Esophagus muscularis mucosa (tissue), 4 donors: ENCODE data around the gene B4GALT5. TPM values are rescaled to one million over a fixed set of nuclear protein-coding genes. Genes with fewer than 3 reads are reported as not detected.

Experiments used
- DNase-seq: peaks from one replicate; pipeline ENCODE4 v3.0.0-alpha.2; 2017; ENCODE audit errors: extremely low spot score
- H3K27ac ChIP-seq, 4 donors: fragments of 200-600 bp; sonication (generic); replicated peaks in 1 of 4; 1 replicate in 3 of 4; 2 replicates in 1 of 4; pipeline ENCODE4 v1.5.1; 2016 to 2019; ENCODE audit warnings: mild to moderate bottlenecking in 1 of 4
- H3K27me3 ChIP-seq, 4 donors: fragments of 200-600 bp; sonication (generic); one replicate each; pipeline versions ENCODE4 v1.5.1 to v1.6.0; 2016 to 2019
- H3K36me3 ChIP-seq, 4 donors: fragments of 200-600 bp; sonication (generic); one replicate each; pipeline ENCODE4 v1.5.1; 2016 to 2019
- H3K4me1 ChIP-seq, 4 donors: fragments of 200-600 bp; sonication (generic); one replicate each; pipeline ENCODE4 v1.5.1; 2016 to 2019
- H3K4me3 ChIP-seq, 4 donors: fragments of 200-600 bp; sonication (generic); 1 replicate in 2 of 4; 2 replicates in 2 of 4; pipeline ENCODE4 v1.5.1; 2016 to 2019; ENCODE audit warnings: mild to moderate bottlenecking in 4 of 4, moderate library complexity in 1 of 4
- H3K9me3 ChIP-seq, 4 donors: fragments of 200-600 bp; sonication (generic); 1 replicate in 3 of 4; 2 replicates in 1 of 4; pipeline ENCODE4 v1.5.1; 2016 to 2019
- EP300 ChIP-seq: sonication (generic); formaldehyde crosslinking; IDR thresholded peaks from one replicate; pipeline ENCODE4 v1.6.1; 2017; ENCODE audit warnings: antibody characterized with exemption
- POLR2A ChIP-seq: fragments of 450-650 bp; IDR thresholded peaks from one replicate; pipeline ENCODE4 v1.6.1; 2017; ENCODE audit warnings: antibody characterized with exemption, moderate library complexity, mild to moderate bottlenecking, low read depth
- POLR2AphosphoS5 ChIP-seq, 2 donors: sonication (generic); formaldehyde crosslinking; IDR thresholded peaks; one replicate each; pipeline ENCODE4 v1.6.1; 2017; ENCODE audit warnings: antibody characterized with exemption in 2 of 2
- WGBS: methylation state at CpG from one replicate; pipeline ENCODE4 v1.1.5; 2018; 5-methylcytosine and 5-hydroxymethylcytosine counted together
- intact Hi-C: fragments of 100-400 bp; cut with DNase I; formaldehyde crosslinking; loops from one replicate; pipeline ENCODE4 v1.15.1; 2023
- total RNA-seq, 4 donors: library from RNA; depleted of rRNA; stranded (reverse); fragments of >200 nt; gene quantifications; one replicate each; pipeline versions ENCODE4 v1.1.0 to v1.2.1, GENCODE V29; 2016
- TF ChIP-seq, protein P1 (sequence below), 3 experiments: fragments of 200-600 bp in 2 of 3; fragments of 450-650 bp in 1 of 3; sonication (generic) in 2 of 3; IDR thresholded peaks; one replicate each; pipeline ENCODE4 v1.5.1; 2017 to 2019; ENCODE audit warnings: antibody characterized with exemption in 3 of 3, mild to moderate bottlenecking in 2 of 3, moderate library complexity in 1 of 3

B4GALT5 gene
- total RNA-seq, 4 donors from 2014 or later: 23.3 to 51.2 (median 37.1) TPM

DNA sequence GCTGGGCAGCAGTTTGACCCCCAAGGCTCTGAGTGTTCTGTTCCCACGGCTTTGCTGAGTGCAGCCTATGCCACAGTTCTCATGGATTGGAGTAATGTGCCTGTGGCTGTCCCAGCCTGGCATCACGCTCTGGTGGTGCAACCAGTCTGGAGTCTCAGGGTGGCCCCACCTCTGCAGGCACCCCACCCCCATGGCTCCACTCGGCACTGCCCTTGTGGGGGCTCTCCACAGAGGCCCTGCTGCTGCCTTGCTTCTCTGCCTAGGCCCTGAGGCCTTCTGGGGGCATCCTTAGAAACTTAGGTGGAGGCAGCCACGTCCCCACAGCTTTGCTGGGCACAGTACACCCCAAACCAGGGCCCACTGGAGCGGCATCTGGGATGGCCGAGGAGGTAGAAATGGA is 25.4 kb upstream of the B4GALT5 start:
- no peak for DNase-seq
- Histone ChIP-seq H3K4me1 (no peaks in the 10 kb centered on the region), H3K27ac (no peak overlapping the region), H3K36me3 (no peaks in the 10 kb centered on the region), H3K27me3 (no peaks in the 10 kb centered on the region), H3K9me3 (no peaks in the 10 kb centered on the region), H3K4me3 (no peak overlapping the region)
- no peak for TF ChIP-seq POLR2AphosphoS5 (IDR thresholded peaks at IDR 0.05)
- TF ChIP-seq, protein P1, sequence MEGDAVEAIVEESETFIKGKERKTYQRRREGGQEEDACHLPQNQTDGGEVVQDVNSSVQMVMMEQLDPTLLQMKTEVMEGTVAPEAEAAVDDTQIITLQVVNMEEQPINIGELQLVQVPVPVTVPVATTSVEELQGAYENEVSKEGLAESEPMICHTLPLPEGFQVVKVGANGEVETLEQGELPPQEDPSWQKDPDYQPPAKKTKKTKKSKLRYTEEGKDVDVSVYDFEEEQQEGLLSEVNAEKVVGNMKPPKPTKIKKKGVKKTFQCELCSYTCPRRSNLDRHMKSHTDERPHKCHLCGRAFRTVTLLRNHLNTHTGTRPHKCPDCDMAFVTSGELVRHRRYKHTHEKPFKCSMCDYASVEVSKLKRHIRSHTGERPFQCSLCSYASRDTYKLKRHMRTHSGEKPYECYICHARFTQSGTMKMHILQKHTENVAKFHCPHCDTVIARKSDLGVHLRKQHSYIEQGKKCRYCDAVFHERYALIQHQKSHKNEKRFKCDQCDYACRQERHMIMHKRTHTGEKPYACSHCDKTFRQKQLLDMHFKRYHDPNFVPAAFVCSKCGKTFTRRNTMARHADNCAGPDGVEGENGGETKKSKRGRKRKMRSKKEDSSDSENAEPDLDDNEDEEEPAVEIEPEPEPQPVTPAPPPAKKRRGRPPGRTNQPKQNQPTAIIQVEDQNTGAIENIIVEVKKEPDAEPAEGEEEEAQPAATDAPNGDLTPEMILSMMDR (IDR thresholded peaks at IDR 0.05): no peak
- no peak for TF ChIP-seq EP300
- TF ChIP-seq POLR2A: no peak
- 76% methylated on average over 5 of the region's 6 CpGs for WGBS
- intact Hi-C loops: no loop called here

DNA sequence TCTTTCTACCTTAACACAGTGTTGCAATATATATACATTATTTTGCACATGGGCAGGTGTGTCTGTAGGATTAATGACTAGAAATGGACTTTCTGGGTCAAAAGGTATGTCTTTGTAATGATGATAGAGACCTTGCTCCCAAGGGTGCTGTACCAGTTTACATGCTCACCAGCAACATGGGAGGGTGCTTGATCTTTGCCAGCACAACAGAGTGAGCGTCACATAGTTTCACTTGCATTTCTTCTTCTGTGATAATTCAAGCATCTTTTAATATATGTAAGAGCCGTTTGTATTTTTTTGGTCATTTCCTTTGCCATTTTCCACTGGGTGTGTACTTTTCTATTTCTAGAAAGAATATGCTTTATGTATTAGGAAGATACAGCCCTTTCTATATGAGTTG is 23.6 kb upstream of the B4GALT5 start:
- 53% methylated on average over 2 of the region's 2 CpGs for WGBS
- Histone ChIP-seq H3K27me3 (no peaks in the 10 kb centered on the region), H3K9me3 (no peaks in the 10 kb centered on the region), H3K36me3 (no peaks in the 10 kb centered on the region), H3K4me3 (no peak overlapping the region), H3K4me1 (no peaks in the 10 kb centered on the region), H3K27ac (no peak overlapping the region)
- no peak for DNase-seq
- no peak for TF ChIP-seq POLR2AphosphoS5 (IDR thresholded peaks at IDR 0.05)
- TF ChIP-seq, protein P1 (IDR thresholded peaks at IDR 0.05): no peak
- intact Hi-C loops: no loop called here

DNA sequence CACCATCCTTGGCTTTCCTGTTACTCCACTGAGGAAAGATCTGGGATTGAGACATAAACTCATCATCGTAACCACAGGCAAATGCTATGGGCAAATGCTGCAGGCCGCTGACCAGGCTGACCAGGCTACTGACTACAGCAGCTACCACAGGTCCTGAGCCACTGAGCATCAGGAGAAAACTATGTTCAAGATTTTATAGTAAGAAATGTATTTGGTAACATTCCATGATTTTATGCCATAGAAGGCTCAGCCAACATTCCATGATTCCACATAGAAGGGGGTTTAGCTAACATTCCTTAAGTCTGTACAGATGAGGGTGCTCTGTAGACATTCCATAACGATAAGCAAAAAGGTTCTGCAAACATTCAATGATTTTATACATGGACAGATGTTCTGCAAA is 16.1 kb upstream of the B4GALT5 start:
- WGBS: 82% methylated on average over 3 of the region's 3 CpGs
- no peak overlapping the region for H3K4me3 ChIP-seq
- no peak for DNase-seq
- no peaks in the 10 kb centered on the region for H3K27me3 ChIP-seq
- no peak overlapping the region for H3K27ac ChIP-seq
- H3K9me3 ChIP-seq: no peaks in the 10 kb centered on the region
- intact Hi-C loops: no loop called here
- TF ChIP-seq POLR2AphosphoS5 (IDR thresholded peaks at IDR 0.05): no peak
- H3K4me1 ChIP-seq: peaks cover 0 to 6% (median 4%) of the 10 kb centered on the region in 4 donors
- no peaks in the 10 kb centered on the region for H3K36me3 ChIP-seq

DNA sequence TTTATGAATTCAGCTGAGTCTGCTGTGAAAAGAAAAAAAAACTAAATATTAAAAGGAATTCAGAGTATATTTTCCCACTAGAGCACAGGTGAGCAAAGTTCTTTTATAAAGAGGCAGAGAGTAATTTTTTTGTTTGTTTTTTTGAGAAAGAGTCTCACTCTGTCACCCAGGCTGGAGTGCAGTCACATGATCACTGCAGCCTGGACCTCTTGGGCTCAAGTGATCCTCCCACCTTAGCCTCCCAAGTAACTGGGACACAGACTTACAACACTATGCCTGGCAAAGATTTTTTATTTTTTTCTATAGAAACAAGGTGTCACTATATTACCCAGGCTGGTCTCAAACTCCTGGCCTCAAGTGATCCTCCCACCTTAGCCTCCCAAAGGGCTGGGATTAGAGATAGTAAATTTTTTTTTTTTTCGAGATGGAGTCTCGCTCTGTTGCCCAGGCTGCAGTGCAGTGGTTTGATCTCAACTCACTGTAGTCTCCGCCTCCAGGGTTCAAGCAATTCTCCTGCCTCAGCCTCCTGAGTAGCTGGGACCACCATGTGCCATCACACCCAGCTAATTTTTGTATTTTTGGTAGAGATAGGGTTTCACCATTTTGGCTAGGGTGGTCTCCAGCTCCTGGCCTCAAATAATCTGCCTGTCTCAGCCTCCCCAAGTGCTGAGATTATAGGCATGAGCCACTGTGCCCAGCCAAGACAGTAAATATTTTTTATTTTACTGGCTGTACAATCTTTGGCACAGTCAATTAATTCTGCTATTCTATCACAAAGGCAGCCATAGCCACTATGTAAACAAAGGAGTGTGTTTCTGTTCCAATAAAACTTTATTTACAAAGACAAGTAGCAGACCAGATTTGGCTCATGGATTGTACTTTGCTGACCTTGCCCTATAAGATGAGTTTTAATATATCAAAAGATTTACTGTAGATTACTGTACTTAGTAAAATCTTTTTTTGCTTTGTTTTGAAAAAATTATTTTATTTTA is 14.5 kb upstream of the B4GALT5 start:
- TF ChIP-seq POLR2AphosphoS5 (IDR thresholded peaks at IDR 0.05) (no peak), POLR2A (no peak), EP300 (no peak)
- TF ChIP-seq, protein P1 (IDR thresholded peaks at IDR 0.05): no peak

DNA sequence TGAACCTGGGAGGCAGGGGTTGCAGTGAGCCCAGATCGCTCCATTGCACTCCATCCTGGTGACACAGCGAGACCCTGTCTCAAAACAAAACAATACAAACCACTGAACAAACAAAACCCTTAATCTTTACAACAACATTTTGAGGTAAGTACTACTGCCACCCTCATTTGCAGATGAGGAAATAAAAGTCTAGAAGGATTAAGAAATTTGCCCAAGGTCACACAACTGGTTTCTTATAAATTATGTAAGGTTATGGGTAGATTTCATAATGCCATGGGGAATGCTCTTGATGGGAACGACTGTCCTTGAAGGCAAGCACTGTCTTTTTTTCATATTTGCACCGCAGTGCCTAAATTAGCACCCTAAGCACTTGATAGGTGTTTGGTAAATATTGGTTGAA is 13.8 kb upstream of the B4GALT5 start:
- TF ChIP-seq EP300 (no peak), POLR2A (no peak), POLR2AphosphoS5 (IDR thresholded peaks at IDR 0.05) (no peak)
- TF ChIP-seq, protein P1 (IDR thresholded peaks at IDR 0.05): no peak
- intact Hi-C loops: no loop called here
- Histone ChIP-seq H3K4me3 (no peak overlapping the region), H3K9me3 (no peaks in the 10 kb centered on the region), H3K4me1 (peaks cover 4 to 11% (median 7%) of the 10 kb centered on the region in 4 donors), H3K36me3 (no peaks in the 10 kb centered on the region), H3K27me3 (no peaks in the 10 kb centered on the region), H3K27ac (no peak overlapping the region)
- 78% methylated on average over 4 of the region's 4 CpGs for WGBS
- DNase-seq: no peak

More for the DNA sequence above, 14.5 kb upstream of the B4GALT5 start:
- intact Hi-C loops: no loop called here
- Histone ChIP-seq H3K36me3 (no peaks in the 10 kb centered on the region), H3K27me3 (no peaks in the 10 kb centered on the region), H3K27ac (no peak overlapping the region), H3K4me3 (no peak overlapping the region), H3K4me1 (peaks cover 4 to 11% (median 7%) of the 10 kb centered on the region in 4 donors), H3K9me3 (no peaks in the 10 kb centered on the region)
- DNase-seq: no peak
- 100% methylated on average over 3 of the region's 3 CpGs for WGBS
